ENCODE results near the gene ZNF629.

- no peak for TF ChIP-seq POLR2A (IDR thresholded peaks at IDR 0.05; ENCODE audit: low read length)
- no peak for TF ChIP-seq GATA1 (IDR thresholded peaks at IDR 0.05; ENCODE audit: low read depth, low read length)
Measured at GRCh38 chr16:30793508-30794069, 6.6 kb upstream of the ZNF629 start.
